Thoracic aorta (tissue), 2 donors: ENCODE data around the gene ERG. TPM values are rescaled to one million over a fixed set of nuclear protein-coding genes. Genes with fewer than 3 reads are reported as not detected.

Experiments
- ATAC-seq: fragments of 150-250 bp; one replicate; pipeline ENCODE4 v1.8.0; 2017; ENCODE audit warnings: low read depth; ENCODE audit not compliant: insufficient number of reproducible peaks, low FRiP score
- DNase-seq: peaks from one replicate; pipeline ENCODE4 v3.0.0-alpha.2; 2020; ENCODE audit warnings: low spot score
- H3K27ac ChIP-seq, 2 donors: fragments of 200-600 bp; sonication (generic); 1 replicate in 1 of 2; 2 replicates in 1 of 2; pipeline ENCODE4 v1.5.1; 2016; ENCODE audit warnings: mild to moderate bottlenecking in 2 of 2, moderate library complexity in 2 of 2
- H3K27me3 ChIP-seq: fragments of 200-600 bp; sonication (generic); replicated peaks from 2 replicates; pipeline ENCODE4 v1.6.0; 2016; ENCODE audit warnings: mild to moderate bottlenecking; ENCODE audit not compliant: insufficient read depth
- H3K36me3 ChIP-seq: fragments of 200-600 bp; sonication (generic); one replicate; pipeline ENCODE4 v1.5.1; 2016
- H3K4me1 ChIP-seq, 2 donors: fragments of 200-600 bp; sonication (generic); 1 replicate in 1 of 2; 2 replicates in 1 of 2; pipeline versions ENCODE4 v1.5.1 to v1.6.0; 2016; ENCODE audit warnings: low read depth in 2 of 2, mild to moderate bottlenecking in 1 of 2; ENCODE audit not compliant: control insufficient read depth in 1 of 2
- H3K4me3 ChIP-seq: fragments of 200-600 bp; sonication (generic); 2 replicates; pipeline ENCODE4 v1.5.1; 2016; ENCODE audit warnings: mild to moderate bottlenecking
- H3K9me3 ChIP-seq: fragments of 200-600 bp; sonication (generic); 2 replicates; pipeline ENCODE4 v1.5.1; 2016
- total RNA-seq, 2 donors: library from RNA; depleted of rRNA; stranded (reverse); fragments of >200 nt; gene quantifications; one replicate each; pipeline versions ENCODE4 v1.1.0 to v1.2.3, GENCODE V29; 2016
- TF ChIP-seq, protein P1 (sequence below): fragments of 200-600 bp; sonication (generic); IDR thresholded peaks from one replicate; pipeline ENCODE4 v1.5.1; 2019; ENCODE audit warnings: antibody characterized with exemption

The ERG gene
- total RNA-seq, 2 donors from 2014 or later, result 40.2 to 177 TPM

DNA sequence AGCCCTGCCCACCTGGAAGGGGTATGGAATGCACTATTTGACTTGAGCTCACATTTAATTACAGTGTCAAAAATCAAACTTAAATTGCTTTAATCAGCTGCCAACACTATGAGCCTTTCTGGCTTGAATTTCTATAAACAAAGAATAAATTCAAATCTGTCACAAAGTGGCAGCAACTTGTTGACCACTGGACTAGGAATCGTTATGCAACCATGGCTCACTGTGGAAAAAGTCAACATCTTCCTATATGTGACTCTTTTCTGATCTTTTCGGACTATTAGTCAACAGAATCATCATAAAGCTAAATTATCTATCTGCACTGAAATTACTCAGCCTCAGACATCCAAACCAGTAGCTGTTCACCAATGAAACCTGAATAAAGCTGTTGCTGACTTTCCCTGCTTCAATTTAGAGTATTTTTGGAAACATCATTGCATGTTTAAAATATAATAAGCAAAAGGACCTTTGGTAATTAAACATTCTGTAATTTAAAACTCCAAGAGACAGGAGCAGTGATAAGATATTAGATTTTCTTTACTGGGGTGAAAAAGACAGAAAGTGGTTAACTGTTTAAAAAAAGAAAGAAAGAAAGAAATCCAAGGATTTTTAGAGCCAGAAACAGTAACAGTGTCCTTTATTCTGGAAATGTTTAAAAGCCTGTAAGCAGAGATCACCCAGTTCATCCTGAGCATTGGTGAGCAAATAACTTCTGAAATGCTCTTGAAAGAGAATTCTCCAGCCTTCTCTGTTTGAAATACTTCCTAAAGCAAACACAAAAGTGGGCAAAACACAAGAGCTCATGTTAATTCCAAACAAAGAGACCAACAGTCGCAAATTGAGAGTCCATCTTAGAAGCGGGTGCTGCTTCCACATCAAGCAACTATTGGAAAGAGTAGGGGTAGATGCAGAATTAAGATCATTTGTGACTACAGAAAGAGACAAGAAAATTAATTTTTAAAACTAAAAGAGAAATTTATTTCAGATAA, 26.2 kb upstream of the ERG start:
- Histone ChIP-seq H3K9me3 (no peaks in the 10 kb centered on the region), H3K27me3 (no peaks in the 10 kb centered on the region), H3K4me3 (peak overlapping the region; percentile 50), H3K36me3 (no peaks in the 10 kb centered on the region), H3K27ac (peak overlapping the region; percentile 51 to 64), H3K4me1 (peaks cover 13 to 58% of the 10 kb centered on the region in 2 donors)
- ATAC-seq, result no peak
- TF ChIP-seq, protein P1, sequence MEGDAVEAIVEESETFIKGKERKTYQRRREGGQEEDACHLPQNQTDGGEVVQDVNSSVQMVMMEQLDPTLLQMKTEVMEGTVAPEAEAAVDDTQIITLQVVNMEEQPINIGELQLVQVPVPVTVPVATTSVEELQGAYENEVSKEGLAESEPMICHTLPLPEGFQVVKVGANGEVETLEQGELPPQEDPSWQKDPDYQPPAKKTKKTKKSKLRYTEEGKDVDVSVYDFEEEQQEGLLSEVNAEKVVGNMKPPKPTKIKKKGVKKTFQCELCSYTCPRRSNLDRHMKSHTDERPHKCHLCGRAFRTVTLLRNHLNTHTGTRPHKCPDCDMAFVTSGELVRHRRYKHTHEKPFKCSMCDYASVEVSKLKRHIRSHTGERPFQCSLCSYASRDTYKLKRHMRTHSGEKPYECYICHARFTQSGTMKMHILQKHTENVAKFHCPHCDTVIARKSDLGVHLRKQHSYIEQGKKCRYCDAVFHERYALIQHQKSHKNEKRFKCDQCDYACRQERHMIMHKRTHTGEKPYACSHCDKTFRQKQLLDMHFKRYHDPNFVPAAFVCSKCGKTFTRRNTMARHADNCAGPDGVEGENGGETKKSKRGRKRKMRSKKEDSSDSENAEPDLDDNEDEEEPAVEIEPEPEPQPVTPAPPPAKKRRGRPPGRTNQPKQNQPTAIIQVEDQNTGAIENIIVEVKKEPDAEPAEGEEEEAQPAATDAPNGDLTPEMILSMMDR, result no peak
- no peak for DNase-seq

DNA sequence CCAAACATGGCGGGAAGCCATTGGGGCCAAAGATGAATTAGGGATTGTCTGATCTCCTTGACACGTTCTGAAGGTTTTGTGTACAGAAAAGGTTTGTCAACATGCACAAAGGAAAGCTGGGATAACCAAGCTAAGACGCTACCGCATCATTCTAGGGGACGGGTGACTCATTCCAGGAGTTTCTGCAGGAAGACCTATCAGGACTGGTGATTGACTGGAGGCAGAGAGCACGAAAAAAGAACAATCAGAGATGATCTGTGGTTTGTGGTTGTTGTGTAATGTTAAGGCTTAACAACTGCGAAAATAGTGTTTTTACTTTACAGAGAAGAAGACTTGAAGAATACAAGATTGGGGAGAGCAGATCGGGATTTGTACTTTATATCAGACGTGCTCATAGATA, 22.2 kb upstream of the ERG start:
- ATAC-seq (no peak), DNase-seq (no peak)
- Histone ChIP-seq H3K4me3 (no peak overlapping the region), H3K9me3 (peaks cover 3% of the 10 kb centered on the region), H3K36me3 (no peaks in the 10 kb centered on the region), H3K4me1 (peaks cover 13 to 55% of the 10 kb centered on the region in 2 donors), H3K27ac (peak overlapping the region in 1 of 2 donors; percentile 8), H3K27me3 (no peaks in the 10 kb centered on the region)
- TF ChIP-seq, protein P1, result no peak

DNA sequence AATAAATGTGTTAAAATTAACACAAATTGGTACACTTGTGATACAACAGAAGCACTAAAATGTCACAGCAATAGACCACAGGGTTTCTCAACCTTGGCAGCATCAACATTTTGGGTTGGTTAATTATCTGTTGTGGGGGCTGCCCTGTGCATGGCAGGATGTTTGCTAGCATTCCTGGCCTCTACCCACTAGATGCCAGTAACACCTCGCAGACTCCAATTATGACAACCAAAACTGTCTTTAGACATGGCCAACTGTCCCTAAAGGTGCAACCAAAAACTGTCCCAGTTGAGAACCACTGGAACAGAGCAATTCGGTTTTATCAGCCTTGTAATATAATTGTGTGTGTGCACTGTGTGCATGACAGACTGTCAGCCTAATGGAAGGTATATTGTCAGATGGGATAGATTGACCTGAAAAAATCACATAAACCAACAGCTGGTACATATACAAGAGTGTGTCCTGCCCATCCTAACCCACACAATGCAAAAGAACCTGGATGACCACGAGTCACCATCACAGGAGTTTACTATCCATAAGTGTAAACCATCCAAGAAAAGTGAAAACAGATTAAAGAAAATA, 13.5 kb upstream of the ERG start:
- Histone ChIP-seq H3K27me3 (no peaks in the 10 kb centered on the region), H3K4me1 (peaks cover 5 to 12% of the 10 kb centered on the region in 2 donors), H3K4me3 (no peak overlapping the region), H3K27ac (no peak overlapping the region), H3K9me3 (peaks cover 3% of the 10 kb centered on the region), H3K36me3 (no peaks in the 10 kb centered on the region)
- no peak for DNase-seq
- TF ChIP-seq, protein P1, result no peak
- ATAC-seq, result no peak

DNA sequence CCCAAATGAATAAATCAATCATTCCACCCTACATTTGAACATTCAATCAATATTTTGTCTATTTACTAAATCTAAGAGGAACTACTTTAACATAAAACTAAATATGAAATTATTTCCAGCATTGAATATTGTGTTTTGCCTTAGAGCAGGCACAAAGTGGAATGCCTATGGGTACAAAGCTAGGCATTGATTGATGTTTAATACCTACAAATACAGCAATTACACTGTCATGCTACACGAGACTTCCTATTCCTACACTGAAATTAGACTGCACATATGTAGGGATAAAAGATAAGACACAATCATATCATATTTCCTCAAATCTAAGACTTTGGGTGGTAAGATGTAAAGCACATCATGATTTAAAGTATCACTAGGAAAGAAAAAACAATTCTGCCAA, 12.9 kb upstream of the ERG start:
- DNase-seq, result no peak
- peaks cover 7 to 15% of the 10 kb centered on the region in 2 donors for H3K4me1 ChIP-seq
- TF ChIP-seq, protein P1, result no peak
- no peaks in the 10 kb centered on the region for H3K27me3 ChIP-seq
- no peak for ATAC-seq
- H3K4me3 ChIP-seq, result no peak overlapping the region
- no peak overlapping the region for H3K27ac ChIP-seq
- peaks cover 3% of the 10 kb centered on the region for H3K9me3 ChIP-seq
- H3K36me3 ChIP-seq, result no peaks in the 10 kb centered on the region

DNA sequence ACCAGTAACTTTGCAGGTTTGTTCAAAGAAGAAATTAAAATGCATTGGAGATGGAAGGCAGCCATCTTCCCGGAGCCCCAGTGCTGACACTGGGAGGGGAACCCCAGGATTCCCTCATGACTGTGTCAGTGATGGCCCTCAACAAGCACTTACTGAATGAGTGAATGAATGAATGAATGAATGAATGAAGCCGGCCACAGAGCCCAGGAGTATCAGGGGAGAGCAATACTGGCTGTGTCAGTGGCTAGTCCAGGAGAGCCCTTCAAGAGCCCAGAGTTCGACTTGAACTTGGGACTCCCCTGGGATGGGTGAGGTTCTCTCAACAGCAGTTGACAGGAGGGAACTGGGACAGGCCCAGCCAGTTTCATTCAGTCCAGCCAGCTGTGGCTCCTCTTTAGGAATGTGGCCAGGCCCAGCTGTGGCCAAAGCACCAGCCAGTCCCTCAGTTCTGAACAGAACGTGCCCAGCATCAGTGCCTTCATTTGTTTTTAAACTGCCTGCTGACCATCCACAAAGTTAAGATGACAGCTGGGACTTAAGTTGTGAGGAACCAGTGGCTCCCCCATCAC, 9.2 kb upstream of the ERG start:
- Histone ChIP-seq H3K36me3 (no peaks in the 10 kb centered on the region), H3K4me3 (peak overlapping the region; percentile 70), H3K27ac (peak overlapping the region in 1 of 2 donors; percentile 87), H3K9me3 (no peaks in the 10 kb centered on the region), H3K27me3 (no peaks in the 10 kb centered on the region), H3K4me1 (peaks cover 9 to 40% of the 10 kb centered on the region in 2 donors)
- TF ChIP-seq, protein P1, result no peak
- DNase-seq (no peak), ATAC-seq (no peak)
